Retinal pigment epithelial cell (primary cell): Measurements from ENCODE around the gene ME3.

Experiments
- DNase-seq: peaks from one replicate; pipeline ENCODE4 v3.0.0-alpha.2; 2010; ENCODE audit warnings: low read depth
- H3K4me3 ChIP-seq: 2 replicates; pipeline ENCODE4 v1.5.1; 2011; ENCODE audit warnings: mild to moderate bottlenecking, low read length, control low read depth, moderate library complexity
- CTCF ChIP-seq: conservative IDR thresholded peaks from 2 replicates; pipeline ENCODE4 v1.5.1; 2011; ENCODE audit warnings: low read depth, low read length, control low read depth, inconsistent platforms

The ME3 gene

DNA sequence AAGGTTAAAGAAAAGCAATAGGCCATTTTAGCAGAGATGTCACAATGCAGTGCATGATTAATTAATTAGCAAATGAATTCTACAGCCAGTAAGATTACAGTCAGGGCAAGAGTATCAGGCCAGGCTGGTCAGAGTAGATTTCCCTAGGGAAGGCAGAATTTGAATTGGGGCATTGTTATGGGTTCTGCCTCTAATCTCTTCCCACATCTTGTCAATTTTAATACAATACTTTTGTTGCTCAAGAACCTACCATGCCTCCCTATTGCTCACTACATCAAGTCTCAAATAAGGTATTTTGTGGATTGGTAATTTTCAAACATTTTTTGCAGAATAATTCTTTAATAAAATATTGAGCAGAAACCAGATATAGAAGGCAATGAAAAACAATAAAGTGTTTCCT is 194.1 kb downstream of the ME3 start:
- no peak overlapping the region for H3K4me3 ChIP-seq
- DNase-seq = no peak
- TF ChIP-seq CTCF = no peak

- TF ChIP-seq CTCF = no peak
- no peak overlapping the region for H3K4me3 ChIP-seq
- DNase-seq = no peak
Measured at GRCh38 chr11:86477495-86478155, 194.8 kb downstream of the ME3 start.

DNA sequence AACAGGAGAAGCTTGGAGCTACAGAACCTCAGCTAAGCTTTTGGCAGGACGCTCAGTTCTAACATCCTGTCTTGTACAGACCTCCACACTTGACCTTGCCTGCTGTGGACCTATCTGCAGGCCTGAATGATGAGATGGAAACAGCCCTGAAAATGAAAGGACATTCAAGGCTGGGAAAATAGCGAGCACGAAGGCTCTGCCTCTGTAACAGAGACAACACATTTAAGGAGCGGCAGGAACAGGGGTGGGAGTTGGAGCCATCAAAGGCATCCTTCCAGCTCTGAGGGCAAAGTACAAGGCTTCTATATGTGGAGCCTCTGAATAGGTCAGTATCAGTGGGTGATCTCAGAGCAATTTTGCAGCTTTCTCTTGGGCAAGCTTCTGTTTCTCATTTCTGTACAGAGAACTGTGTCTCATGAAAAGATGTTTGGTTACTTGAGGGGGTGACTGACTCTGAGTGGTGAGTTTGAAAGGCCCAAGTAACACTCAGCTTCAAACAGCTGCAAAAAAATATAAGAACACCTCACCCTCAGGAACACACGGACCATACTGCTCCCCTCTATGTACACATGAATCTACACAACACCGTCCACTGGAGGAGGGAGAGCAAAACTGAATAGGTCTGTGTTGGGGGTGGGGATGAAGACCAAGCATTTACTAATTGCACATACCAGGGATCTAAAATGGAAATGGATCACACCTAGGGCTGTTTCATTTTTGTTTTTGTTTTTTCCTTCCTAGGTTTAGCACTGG is 196.1 kb downstream of the ME3 start:
- DNase-seq = no peak
- TF ChIP-seq CTCF = no peak
- no peak overlapping the region for H3K4me3 ChIP-seq

- DNase-seq = no peak
- no peak for TF ChIP-seq CTCF
- no peak overlapping the region for H3K4me3 ChIP-seq
Measured at GRCh38 chr11:86475027-86475426, 197.4 kb downstream of the ME3 start.

DNA sequence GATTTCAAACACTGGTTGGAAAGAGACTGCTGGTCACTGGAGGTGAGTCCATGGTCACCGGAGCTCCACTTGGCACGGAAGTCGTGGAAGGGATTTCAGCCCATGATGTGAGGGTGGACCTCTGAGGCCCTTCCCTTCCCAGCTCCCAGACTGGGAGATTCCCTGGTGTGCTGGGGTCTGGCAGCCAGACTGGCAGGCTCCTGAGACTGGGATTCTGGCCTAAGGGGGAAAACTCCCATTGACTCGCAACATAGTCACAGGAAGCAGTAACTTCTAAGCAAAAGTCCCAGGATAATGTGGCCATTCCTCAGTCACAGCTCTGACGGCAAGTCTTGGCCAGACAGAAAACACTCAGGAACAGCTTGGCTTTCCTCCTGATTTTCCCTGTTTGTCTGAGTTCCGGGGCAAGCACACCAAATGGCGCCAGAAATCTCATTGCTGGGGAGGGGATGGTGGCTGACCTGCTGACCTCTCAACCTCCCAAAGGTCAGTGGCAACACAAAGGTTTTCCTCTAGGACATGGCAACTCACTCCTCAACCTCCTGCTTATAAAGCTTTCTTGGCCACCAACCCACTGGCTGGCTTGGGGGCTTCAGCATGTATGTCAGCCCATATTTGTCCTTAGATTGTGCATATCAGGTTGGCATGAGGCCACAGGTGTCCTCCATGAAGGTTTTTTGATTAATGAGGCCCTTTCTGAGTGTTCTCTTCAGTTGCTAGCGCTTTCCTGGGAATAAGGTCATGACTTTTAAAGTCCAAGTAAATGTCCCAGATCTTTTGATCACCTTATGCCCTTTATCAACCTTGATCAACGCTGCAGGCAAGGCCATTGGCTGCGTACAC is 198.2 kb downstream of the ME3 start:
- no peak for DNase-seq
- no peak overlapping the region for H3K4me3 ChIP-seq
- TF ChIP-seq CTCF = no peak

DNA sequence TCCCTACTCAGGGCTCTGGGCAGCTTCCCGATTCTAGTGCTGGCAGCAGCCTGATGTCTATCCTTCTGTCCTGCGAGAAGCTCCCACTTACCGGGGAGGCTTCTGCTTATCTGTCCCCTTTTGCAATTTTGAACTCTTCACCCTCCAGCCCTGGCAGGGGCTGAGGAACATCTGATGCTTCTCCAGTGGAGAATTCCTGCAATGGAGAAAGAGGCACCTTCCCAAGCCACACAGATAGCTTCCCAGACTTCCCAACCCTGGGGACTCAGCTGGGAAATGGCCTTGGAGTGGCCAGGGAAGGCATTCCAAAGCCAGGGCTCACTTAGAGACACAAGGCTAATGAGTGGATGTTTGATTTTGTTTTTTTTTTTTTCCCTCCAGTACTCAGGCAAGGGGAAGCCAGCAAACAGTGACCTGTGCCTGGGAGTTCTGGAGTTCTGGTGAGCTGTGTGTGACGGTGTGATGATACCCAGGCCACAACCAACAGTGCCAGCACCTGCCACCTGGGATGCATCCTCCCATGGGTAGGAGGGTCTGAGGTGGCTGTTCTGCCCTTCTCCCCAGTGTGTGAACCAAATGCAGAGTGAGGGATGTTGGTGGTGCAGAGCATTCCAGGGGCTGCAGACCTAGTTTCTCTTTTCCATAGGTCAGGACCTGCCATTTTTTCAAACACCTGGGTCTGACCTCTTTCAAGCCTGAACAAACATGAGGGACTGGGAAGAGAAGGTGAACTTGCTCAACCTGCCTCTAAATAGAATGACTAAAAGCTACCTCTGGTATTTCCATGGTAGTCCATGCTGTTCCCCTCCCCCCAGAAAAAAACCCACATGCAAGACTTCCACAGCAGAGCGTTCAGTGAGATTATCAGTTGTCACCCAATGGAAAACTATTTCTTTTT is 202.7 kb downstream of the ME3 start:
- DNase-seq = no peak
- H3K4me3 ChIP-seq = no peak overlapping the region
- no peak for TF ChIP-seq CTCF
